ENCODE results near the gene SNX24.

Gene SNX24

GRCh38 chr5:123028222-123028621, 182.8 kb downstream of the SNX24 start:
- DNase-seq (ENCODE audit: low spot score) = no peak

- DNase-seq (ENCODE audit: low spot score) = no peak
Observed at GRCh38 chr5:123033157-123033671, 187.8 kb downstream of the SNX24 start.

GRCh38 chr5:123035360-123035917, 190.0 kb downstream of the SNX24 start:
- no peak for DNase-seq (ENCODE audit: low spot score)

- peak; percentile 64 for DNase-seq (ENCODE audit: low spot score)
Observed at GRCh38 chr5:123035918-123036390, 190.5 kb downstream of the SNX24 start.

- DNase-seq (ENCODE audit: low spot score) = peak; percentile 86
Observed at GRCh38 chr5:123036391-123037103, 191.1 kb downstream of the SNX24 start, which contains the start of gene PPIC. PPIC (minus strand) TSS chr5:123036725; CDS start chr5:123036625, 100 bp downstream.

GRCh38 chr5:123037104-123037418, 191.6 kb downstream of the SNX24 start:
- no peak for DNase-seq (ENCODE audit: low spot score)

GRCh38 chr5:123039673-123040072, 194.3 kb downstream of the SNX24 start:
- DNase-seq (ENCODE audit: low spot score) = no peak

- no peak for DNase-seq (ENCODE audit: low spot score)
Observed at GRCh38 chr5:123044926-123045617, 199.7 kb downstream of the SNX24 start.

GRCh38 chr5:123046222-123046621, 200.8 kb downstream of the SNX24 start:
- no peak for DNase-seq (ENCODE audit: low spot score)

GRCh38 chr5:123047706-123048105, 202.3 kb downstream of the SNX24 start:
- DNase-seq (ENCODE audit: low spot score) = no peak

GRCh38 chr5:123051206-123051605, 205.8 kb downstream of the SNX24 start:
- DNase-seq (ENCODE audit: low spot score) = no peak

Measured in D341Med (cell line).